ENCODE measurements around the gene SUPT3H.

SUPT3H gene

DNA sequence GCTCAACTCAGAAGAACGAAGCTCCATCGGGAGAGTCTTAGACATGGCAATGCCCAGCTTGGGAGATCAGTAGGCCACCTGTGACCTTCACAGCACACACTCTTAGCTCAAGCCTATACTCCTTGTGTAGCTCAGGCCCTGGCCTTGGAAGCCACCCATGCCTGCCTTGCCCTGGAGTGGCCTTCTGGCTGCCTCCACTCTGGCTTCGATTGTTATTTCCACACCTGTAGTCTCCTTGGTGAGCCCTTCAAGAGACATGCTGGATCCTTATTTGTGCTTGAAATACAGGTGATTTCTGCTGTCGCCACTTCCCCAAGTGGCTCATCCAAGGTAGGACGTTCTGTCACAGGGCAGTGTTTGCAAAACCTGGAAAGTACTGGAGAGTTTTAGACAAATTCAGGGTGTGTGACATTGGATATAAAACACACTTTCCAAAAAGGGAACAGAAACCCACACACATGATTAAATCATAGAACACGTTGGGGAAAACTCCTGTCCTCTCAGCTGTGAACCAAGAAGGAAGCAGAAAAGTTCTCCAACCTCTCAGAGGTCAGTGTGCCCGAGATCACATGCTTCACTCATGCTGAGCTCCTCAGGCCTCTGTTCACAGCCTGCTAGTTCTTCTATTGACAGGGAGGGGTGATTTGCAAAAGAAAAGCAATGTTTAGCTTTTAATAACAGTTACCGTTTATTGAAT lies 598.5 kb downstream of the SUPT3H start:
- no peak for DNase-seq

Data from DMS53 (cell line).